MM.1S (cell line): ENCODE results near the gene DCST1.
"Not testable (repeated sequence)": the region's sequence is repeated elsewhere in the genome, so short reads cannot be mapped to it uniquely, and the experiment has no call there.

Source experiments
- DNase-seq: peaks from one replicate; pipeline ENCODE4 v3.0.0-alpha.2; 2015
- H2AFZ ChIP-seq: fragments of 300-600 bp; sonication (generic); 2 replicates; pipeline ENCODE4 v1.6.0; 2016; ENCODE audit warnings: antibody characterized with exemption, low read length
- H3F3A ChIP-seq: fragments of 300-600 bp; sonication (generic); 2 replicates; pipeline ENCODE4 v1.6.1; 2016; ENCODE audit warnings: mild to moderate bottlenecking, antibody characterized with exemption, low read length, moderate library complexity, mixed read lengths; ENCODE audit not compliant: insufficient read depth
- H3K27ac ChIP-seq: fragments of 300-600 bp; sonication (generic); 2 replicates; pipeline ENCODE4 v1.5.1; 2016; ENCODE audit warnings: mild to moderate bottlenecking, low read length
- H3K27me3 ChIP-seq: fragments of 300-600 bp; sonication (generic); replicated peaks from 2 replicates; pipeline ENCODE4 v1.6.0; 2016; ENCODE audit warnings: low read length; ENCODE audit not compliant: insufficient read depth
- H3K36me3 ChIP-seq: fragments of 300-600 bp; sonication (generic); replicated peaks from 2 replicates; pipeline ENCODE4 v1.6.1; 2016; ENCODE audit warnings: mild to moderate bottlenecking, low read length, mixed read lengths; ENCODE audit not compliant: insufficient read depth
- H3K4me1 ChIP-seq: fragments of 300-600 bp; sonication (generic); 2 replicates; pipeline ENCODE4 v1.6.1; 2016; ENCODE audit warnings: low read length, mixed read lengths
- H3K4me2 ChIP-seq: fragments of 300-600 bp; sonication (generic); 2 replicates; pipeline ENCODE4 v1.6.0; 2016; ENCODE audit warnings: low read depth, low read length
- H3K4me3 ChIP-seq: fragments of 300-600 bp; sonication (generic); 2 replicates; pipeline ENCODE4 v1.5.1; 2016; ENCODE audit warnings: low read length, mixed read lengths
- H3K79me2 ChIP-seq: fragments of 300-600 bp; sonication (generic); 2 replicates; pipeline ENCODE4 v1.6.1; 2016; ENCODE audit warnings: mixed run types, low read length, mixed read lengths
- H3K9ac ChIP-seq: fragments of 300-600 bp; sonication (generic); 2 replicates; pipeline ENCODE4 v1.6.1; 2016; ENCODE audit warnings: low read length, mixed read lengths
- H3K9me2 ChIP-seq: fragments of 300-600 bp; sonication (generic); replicated peaks from 2 replicates; pipeline ENCODE4 v1.6.1; 2016; ENCODE audit warnings: mild to moderate bottlenecking, low read length, mixed read lengths; ENCODE audit not compliant: insufficient read depth
- H3K9me3 ChIP-seq: fragments of 300-600 bp; sonication (generic); replicated peaks from 2 replicates; pipeline ENCODE4 v1.6.1; 2016; ENCODE audit warnings: mild to moderate bottlenecking, low read length, mixed read lengths; ENCODE audit not compliant: insufficient read depth
- H4K20me1 ChIP-seq: fragments of 300-600 bp; sonication (generic); 2 replicates; pipeline ENCODE4 v1.6.1; 2016; ENCODE audit warnings: mild to moderate bottlenecking, low read length, moderate library complexity, mixed read lengths; ENCODE audit not compliant: insufficient read depth
- EZH2 ChIP-seq: fragments of 300-600 bp; sonication (generic); optimal IDR thresholded peaks from 2 replicates; pipeline ENCODE3; 2017; ENCODE audit warnings: low read depth, mild to moderate bottlenecking, antibody characterized with exemption, low read length, mixed read lengths
- EZH2phosphoT487 ChIP-seq: fragments of 300-600 bp; sonication (generic); IDR thresholded peaks from 2 replicates; pipeline ENCODE4 v1.6.1; 2018; ENCODE audit warnings: antibody characterized with exemption, low read length
- TF ChIP-seq, protein P1 (sequence below): fragments of 300-600 bp; sonication (generic); IDR thresholded peaks from 2 replicates; pipeline ENCODE4 v1.5.1; 2016; ENCODE audit warnings: antibody characterized with exemption, low read length, mixed read lengths

The DCST1 gene

DNA sequence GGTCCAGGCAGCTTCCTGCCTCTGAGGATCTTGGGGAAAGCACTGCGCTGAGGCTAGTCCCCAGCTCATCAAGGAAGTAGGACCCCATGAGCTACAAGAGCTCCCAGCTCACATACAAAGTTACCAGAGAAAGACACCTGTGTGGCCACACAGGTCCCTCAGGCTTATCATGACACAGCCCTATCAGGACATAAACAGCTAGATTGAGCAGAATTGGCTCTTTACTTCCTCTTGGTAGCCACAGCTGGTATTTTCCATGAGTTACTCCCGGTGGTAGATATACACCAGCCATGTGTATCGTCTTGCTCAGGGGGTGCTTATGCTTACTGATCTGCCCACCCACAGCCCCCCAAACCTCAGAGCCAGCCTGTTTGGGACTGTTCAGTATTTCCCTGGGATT is 39.0 kb upstream of the DCST1 start:
- no peak for DNase-seq
- H3K9me3 ChIP-seq = no peaks in the 10 kb centered on the region
- H3K36me3 ChIP-seq = peaks cover 5% of the 10 kb centered on the region; the same call in 1 of the 2 replicates
- H2AFZ ChIP-seq = no peak overlapping the region
- no peak overlapping the region for H3K4me3 ChIP-seq
- H3F3A ChIP-seq = peaks cover 43% of the 10 kb centered on the region
- H3K79me2 ChIP-seq = peaks cover 8% of the 10 kb centered on the region; the same call in 1 of the 2 replicates
- no peak overlapping the region for H3K9ac ChIP-seq
- TF ChIP-seq EZH2phosphoT487 = no peak
- TF ChIP-seq, protein P1, sequence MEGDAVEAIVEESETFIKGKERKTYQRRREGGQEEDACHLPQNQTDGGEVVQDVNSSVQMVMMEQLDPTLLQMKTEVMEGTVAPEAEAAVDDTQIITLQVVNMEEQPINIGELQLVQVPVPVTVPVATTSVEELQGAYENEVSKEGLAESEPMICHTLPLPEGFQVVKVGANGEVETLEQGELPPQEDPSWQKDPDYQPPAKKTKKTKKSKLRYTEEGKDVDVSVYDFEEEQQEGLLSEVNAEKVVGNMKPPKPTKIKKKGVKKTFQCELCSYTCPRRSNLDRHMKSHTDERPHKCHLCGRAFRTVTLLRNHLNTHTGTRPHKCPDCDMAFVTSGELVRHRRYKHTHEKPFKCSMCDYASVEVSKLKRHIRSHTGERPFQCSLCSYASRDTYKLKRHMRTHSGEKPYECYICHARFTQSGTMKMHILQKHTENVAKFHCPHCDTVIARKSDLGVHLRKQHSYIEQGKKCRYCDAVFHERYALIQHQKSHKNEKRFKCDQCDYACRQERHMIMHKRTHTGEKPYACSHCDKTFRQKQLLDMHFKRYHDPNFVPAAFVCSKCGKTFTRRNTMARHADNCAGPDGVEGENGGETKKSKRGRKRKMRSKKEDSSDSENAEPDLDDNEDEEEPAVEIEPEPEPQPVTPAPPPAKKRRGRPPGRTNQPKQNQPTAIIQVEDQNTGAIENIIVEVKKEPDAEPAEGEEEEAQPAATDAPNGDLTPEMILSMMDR = no peak
- TF ChIP-seq EZH2 = no peak
- H3K27me3 ChIP-seq = no peaks in the 10 kb centered on the region
- no peaks in the 10 kb centered on the region for H4K20me1 ChIP-seq
- H3K27ac ChIP-seq = peak overlapping the region; percentile 8; the same call in 1 of the 2 replicates
- no peaks in the 10 kb centered on the region for H3K9me2 ChIP-seq
- H3K4me1 ChIP-seq = peaks cover 9% of the 10 kb centered on the region; the same call in 1 of the 2 replicates
- no peak overlapping the region for H3K4me2 ChIP-seq

DNA sequence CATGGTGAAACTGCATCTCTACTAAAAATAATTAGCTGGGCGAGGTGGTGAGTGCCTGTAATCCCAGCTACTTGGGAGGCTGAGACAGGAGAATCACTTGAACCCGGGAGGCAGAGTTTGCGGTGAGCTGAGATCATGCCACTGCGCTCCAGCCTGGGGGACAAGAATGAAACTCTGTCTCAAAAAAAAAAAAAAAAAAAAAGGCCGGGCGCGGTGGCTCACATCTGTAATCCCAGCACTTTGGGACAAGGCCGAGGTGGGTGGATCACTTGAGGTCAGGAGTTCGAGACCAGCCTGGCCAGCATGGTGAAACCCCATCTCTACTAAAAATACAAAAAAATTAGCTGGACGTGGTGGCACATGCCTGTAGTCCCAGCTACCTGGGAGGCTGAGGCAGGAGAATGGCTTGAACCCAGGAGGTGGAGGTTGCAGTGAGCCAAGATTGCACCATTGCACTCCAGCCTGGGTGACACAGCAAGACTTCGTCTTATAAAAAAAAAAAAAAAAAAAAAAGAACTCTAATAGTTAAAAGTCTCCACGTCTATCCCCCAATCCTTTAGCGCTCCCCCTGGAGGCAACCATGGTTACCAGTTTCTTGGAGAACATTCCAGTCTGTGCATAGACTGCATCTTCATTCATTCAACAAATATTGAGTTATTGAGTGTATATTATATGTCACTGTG is 38.2 kb upstream of the DCST1 start:
- peak; percentile 58 for DNase-seq
- peaks cover 48% of the 10 kb centered on the region for H3F3A ChIP-seq
- H2AFZ ChIP-seq, H3K4me1 ChIP-seq, H4K20me1 ChIP-seq, H3K4me2 ChIP-seq, H3K27ac ChIP-seq, H3K27me3 ChIP-seq, H3K36me3 ChIP-seq, H3K9me3 ChIP-seq, H3K9me2 ChIP-seq, H3K9ac ChIP-seq, H3K79me2 ChIP-seq, H3K4me3 ChIP-seq: not testable (repeated sequence)
- TF ChIP-seq, protein P1 = peak; percentile 40

DNA sequence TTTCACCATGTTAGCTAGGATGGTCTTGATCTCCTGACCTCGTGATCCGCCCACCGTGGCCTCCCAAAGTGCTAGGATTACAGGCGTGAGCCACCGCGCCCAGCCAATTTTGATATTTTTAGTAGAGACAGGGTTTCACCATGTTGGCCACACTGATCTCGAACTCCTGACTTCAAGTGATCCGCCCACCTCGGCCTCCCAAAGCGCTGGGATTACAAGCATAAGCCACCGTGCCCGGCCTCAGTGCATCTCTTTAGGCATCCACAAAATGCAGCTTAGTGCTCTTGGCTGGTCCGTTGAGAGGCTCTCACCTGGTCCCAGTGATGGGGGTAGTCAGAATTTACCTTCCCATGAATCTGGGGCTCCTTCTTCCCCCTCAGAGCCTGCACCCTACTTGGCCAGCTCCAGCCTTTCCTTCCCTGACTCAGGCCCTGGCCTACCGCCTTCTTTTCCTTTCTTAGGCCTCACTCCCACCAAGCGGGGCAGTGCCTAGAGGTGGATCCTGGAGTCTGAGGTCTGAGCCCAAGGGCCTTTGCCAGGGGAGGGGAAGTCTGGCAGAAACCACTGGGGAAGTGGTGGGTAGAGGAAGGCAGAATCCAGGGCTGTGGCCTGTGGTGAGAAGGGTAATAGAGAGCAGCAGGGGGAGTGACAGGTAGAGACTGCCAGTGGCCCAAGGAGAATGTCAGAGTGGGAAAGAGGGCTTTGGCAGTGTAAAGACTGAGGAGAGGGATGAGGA is 36.5 kb upstream of the DCST1 start:
- Histone ChIP-seq H3K36me3 (no peaks in the 10 kb centered on the region), H3K4me1 (peaks cover 9% of the 10 kb centered on the region; the same call in 1 of the 2 replicates), H3K4me2 (no peak overlapping the region), H3K9ac (no peak overlapping the region), H3K4me3 (no peak overlapping the region), H3K27me3 (no peaks in the 10 kb centered on the region), H3K27ac (no peak overlapping the region), H4K20me1 (no peaks in the 10 kb centered on the region), H3K9me3 (no peaks in the 10 kb centered on the region), H3F3A (peaks cover 59% of the 10 kb centered on the region), H3K9me2 (no peaks in the 10 kb centered on the region), H3K79me2 (no peaks in the 10 kb centered on the region; the same call in 1 of the 2 replicates), H2AFZ (no peak overlapping the region)
- DNase-seq = no peak
- TF ChIP-seq EZH2phosphoT487 (no peak), EZH2 (no peak)
- TF ChIP-seq, protein P1 = no peak
